CD4-positive, alpha-beta T cell treated with Interleukin-1 beta for 1 hour (primary cell): Measurements from ENCODE around the gene USP2.
A peak's percentile ranks its signal among the peaks of the same experiment; 100 is the strongest.

Source experiments
- DNase-seq, 2 donors: peaks; one replicate each; pipeline ENCODE4 v3.0.0-alpha.2; 2020 to 2022

USP2 gene

DNA sequence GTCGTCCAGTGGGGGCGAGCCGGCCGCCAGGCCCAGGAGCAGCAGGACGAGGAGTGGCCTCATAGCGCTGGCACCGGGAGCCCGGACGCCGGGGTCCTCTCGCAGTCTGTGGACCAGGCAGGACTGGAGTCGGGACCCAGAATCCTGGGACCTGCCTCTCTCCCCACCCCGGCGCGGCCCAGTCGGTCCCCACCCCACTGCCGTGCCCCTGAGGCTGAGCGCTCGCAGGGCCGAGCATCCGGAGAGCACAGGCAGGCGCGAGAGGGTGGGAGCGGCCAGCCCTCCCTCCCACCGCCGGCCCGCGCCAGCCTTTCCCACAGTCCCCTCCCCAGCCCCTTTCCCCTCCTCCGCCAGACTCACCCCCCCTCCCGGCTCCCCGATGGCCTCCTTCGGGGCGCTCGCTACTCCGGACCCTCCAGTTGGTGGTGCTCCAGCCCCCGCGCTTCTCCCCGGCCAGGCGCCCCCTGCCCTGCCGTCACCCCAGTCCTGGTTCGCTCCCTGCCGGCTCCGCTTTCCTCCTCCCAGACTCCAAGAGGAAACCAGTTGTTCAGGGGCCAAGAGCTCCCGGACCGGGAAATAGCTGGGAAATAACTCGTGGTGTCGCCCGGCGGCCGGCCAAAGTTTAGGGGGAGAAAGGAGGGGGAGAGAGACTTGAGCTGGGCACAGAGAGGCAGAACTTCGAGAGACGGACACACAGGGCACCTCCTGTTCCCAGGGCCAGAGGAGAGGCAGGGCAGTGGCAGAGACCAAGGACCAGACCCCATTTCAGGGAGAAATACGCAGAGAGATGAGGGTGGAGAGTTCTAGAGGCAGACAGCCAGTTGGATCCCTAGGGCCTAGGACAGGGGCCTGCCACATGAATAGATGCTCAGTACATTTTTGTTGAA lies 40.9 kb downstream of the USP2 start, which contains the start of gene C1QTNF5:
TSS of gene C1QTNF5 (minus strand) at position 549 of the 887 bp plus-strand sequence. CDS start at position 63, 486 bp downstream.
- no peak for DNase-seq

DNA sequence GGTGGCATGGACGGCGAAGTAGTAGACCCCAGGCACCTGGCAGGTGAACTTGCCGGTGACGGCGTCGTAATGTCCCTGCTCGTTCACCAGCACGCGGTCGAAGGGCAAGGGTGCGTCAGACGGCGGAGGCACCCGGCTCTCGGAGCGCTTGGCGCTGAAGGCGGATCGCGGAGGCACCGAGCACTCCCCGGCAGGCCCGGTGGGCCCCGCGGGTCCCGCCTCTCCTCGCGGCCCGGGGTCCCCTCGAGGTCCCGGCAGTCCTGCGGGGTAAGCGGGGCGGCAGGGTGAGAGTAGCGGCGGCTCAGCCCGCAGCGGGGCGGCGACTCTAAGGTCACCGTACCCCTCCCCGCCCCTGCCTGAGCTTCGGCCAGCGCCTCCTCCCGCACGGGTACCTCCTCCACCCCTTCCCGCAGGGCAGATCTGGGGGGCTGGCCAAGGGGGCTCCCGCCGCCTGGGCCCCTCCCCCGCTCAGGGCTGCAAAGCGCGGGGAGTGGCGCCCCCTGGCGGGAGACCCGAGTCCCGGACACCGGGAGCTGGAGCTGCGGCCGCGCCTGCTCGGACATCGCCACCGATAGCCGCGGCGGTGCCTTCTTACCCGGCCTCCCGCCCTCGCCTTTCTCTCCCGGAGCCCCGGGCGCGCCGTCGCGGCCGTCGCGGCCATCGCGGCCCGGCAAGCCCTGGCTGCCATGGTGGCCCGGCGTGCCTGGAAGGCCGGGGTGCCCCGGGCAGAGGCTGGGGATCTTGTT lies 41.7 kb downstream of the USP2 start:
- DNase-seq: peak in 1 of 2 donors; percentile 29

DNA sequence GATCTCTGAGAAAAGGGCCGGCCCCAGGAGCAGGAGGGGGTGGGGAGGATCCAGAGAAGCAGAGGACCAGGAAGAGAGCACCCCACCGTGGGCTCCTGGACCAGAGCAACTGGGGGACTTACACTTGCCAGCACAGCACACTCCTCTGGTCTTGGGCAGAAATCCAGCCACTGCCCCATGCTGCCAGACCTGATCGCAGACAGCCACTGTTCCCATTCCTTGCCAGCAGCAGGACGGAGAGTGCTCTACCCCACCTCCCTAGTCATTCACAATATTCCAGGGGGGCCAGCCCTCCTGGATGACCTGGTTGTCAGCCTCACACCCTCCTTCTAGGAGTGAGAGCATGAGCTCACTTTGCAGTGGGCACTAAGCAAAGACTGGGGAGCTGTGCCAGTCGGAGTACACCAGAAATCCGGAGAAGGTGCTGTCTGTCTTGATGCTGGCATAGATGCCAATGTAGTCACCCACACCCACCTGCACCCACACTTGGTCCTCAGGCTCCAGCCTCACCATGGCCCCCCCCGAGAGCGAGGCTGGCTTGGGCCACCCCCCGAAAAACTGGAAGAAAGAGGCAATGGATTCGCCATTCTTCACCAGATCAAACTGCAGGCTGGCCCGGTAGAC lies 42.4 kb downstream of the USP2 start:
- no peak for DNase-seq

DNA sequence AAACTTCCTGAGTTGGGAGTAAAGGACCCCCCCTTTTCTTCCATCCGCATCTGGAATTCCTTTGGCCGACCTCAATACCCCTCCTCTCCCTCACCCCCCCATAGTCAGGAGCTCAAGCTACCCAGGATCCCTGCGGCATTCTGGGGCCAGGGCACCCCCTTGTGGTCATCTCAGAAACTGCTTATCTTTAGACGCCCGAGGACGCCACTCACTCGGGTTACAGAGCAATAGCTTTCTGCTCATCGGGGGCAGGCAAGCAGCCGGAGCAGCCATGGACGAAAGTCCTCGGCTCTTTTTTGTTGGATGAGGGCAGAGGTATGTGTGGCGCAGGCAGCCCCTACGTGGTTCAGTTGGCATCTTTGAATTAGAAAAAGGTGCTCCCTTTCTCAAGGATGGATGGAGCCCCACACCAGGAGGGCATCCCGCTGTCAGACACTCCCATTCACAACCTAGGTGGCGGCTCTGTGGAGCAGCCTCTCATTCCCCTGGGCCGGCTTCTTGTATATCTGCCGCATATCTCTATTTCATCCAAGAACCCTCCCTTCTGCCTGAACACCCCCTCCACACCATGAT lies 43.1 kb downstream of the USP2 start:
- peak; percentile 60 to 74 for DNase-seq

DNA sequence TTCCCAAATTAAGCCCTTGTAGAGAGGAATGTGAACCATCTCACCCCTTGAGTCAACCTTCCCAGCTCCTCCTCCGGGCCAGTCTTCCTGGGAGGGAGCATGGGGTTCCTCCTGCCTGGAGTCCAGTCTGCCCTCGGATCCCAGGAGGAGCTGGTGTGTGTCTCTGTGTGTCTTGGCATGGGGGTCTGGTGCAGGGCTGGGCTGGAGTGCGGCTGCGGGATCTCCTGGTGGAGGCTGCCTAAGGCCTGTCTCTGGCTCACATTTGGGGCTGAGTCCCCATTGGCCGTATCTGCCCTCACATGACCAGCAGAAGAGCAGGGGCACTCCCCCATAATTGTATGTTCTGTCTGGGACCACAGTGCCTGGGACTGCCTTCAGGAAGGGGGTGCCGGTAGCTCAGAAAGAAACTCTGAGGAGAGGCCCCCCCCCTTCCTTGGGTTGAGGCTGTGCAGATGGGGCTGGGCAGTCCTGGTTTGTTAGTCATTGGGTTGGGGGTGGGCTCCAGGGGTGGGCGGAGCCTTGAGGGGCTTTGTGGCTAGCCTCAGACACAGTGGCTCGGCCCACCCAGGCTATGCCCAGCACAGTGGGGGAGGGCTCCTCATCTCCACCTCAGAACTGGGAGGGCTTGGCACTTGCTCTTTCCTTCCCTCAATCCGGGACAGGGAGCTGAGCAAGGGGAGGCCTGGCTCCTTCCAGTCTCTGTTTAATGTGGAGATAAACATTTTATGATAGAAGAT lies 43.7 kb downstream of the USP2 start:
- no peak for DNase-seq

DNA sequence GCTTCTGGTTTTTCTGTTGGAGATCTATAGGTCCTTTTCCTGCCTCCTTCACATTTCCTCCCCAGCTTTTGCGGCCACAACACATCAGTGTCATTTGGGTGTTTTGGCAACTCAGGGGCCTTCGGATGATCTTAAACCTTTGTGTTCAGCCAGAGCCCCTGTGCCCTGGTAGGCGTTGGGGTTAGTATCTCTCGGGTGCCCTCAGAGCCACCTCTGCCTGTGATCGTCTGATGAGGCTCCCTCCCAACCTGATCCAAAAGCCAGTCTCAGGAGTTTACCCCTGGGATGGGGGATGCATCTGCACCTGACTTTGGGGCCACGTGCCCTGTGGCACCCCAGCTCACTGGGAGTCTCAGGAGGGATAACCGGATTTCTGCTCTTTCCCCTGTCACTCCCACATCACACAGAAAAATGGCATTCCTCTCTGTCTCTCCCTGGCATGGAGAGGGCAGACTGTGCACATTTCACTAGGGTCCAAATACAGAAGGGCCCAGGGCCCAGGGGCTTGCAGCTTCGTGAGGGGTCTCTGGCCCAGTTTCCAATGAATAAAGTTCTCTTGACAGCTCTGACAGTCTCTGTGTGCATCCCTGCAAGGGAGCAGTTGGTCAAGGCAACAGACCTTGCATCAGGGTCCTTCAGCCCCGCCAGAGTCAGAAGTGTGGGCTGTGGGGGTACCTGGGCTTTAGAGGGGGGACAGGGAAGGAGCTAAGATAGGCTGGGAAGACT lies 44.6 kb downstream of the USP2 start:
- no peak for DNase-seq

DNA sequence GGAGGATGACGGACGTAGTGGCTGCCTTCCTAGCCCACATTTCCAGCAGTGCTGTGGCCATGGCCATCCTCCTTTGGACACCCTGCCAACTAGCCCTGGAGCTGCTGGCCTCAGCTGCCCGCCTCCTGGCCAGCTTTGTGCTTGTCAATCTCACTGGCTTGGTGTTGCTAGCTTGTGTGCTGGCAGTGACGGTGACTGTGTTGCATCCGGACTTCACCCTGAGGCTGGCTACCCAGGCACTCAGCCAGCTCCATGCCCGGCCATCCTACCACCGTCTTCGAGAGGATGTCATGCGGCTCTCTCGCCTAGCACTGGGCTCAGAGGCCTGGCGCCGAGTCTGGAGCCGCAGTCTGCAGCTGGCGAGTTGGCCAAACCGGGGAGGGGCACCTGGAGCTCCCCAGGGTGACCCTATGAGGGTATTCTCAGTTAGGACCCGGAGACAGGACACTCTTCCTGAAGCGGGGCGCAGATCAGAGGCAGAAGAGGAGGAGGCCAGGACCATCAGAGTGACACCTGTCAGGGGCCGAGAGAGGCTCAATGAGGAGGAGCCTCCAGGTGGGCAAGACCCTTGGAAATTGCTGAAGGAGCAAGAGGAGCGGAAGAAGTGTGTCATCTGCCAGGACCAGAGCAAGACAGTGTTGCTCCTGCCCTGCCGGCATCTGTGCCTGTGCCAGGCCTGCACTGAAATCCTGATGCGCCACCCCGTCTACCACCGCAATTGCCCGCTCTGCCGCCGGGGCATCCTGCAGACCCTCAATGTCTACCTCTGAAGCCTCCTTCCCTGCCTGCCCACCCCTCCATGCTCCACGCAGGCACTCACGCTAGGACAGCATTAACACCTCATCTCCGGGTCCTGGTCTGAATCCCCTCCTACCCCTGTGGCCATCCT lies 45.6 kb downstream of the USP2 start:
- DNase-seq: no peak

DNA sequence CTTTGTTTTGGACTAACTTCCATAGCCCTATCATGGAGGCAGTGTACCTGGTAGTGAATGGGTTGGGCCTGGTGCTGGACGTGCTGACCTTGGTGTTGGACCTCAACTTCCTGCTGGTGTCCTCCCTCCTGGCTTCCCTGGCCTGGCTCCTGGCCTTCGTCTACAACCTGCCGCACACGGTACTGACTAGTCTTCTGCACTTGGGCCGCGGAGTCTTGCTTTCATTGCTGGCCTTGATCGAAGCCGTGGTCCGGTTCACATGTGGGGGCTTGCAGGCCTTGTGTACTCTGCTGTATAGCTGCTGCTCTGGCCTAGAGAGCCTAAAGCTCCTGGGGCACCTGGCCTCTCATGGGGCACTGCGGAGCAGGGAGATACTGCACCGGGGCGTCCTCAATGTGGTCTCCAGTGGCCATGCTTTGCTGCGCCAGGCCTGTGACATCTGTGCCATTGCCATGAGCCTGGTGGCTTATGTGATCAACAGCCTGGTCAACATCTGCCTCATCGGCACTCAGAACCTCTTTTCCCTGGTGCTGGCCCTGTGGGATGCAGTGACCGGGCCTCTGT lies 46.3 kb downstream of the USP2 start:
- DNase-seq: no peak

DNA sequence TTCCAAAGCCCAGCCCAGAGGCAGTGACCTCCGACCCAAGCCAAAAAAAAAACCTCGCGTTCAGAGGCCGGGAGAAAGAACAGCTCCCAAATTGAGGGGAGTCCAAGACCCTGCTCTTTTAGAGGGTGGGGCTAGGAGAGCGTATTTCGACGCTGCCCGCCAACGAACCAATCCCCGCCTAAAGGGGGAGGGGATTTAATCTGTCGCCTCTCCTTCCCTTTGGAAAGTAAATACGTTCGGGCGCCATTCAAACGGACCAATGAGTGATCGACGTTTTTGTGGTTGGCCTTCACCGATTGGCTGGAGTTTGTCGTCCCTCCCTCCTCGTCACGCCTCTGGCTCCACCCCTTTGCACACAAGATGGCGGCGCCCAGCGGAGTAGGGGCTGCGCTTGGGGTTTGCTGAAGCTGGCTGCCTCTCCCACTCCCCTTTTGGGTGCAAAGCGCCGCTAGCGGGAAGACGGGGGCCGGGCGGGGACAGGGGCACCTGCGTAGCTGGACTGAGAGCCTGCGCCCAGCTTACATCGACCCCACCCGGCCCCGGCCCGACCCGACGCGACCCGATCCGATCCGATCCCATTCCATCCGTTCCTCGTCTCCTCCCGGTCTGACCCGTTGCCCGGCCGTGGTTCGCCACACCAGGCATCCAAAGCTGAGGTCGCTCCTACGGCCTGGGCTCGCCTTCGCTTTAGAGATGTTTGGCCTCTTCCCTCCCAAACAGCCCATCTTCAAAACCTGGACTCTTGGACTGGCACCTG lies 47.1 kb downstream of the USP2 start, which contains the start of gene RNF26:
TSS of gene RNF26 (plus strand) at position 354 of the 757 bp plus-strand sequence. CDS start 596 bp downstream, outside the sequence.
- peak; percentile 95 to 97 for DNase-seq

DNA sequence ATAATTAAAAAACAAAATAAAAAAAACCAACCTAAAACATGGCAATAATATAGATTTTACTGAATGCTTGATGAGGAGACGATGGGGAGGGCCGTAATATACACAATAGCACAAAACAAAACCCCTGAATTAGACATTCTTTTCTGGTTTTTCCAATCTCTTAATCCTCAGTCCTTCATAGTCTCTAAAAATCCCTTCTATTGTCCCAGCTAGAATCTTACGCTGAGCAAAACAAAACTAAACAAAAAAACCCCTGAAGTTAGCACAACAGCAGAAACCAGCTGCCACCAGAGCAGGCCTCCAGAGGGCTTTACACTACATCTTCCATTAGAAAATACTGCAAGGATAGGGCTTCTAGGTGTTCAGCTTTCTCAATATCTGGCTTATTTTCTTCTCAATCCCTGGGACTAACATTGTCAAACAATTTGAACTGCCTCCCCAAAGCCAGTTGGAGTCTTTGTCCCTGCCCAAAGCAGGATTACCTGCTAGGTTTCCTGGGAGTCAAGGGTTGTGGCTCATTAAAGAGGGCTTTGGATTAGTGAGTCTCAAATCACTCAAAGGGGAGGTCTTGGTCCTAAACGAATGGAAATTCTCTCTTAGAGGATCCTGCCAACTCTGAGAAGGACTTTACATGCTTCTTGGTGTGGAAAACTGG lies 49.3 kb downstream of the USP2 start:
- no peak for DNase-seq

DNA sequence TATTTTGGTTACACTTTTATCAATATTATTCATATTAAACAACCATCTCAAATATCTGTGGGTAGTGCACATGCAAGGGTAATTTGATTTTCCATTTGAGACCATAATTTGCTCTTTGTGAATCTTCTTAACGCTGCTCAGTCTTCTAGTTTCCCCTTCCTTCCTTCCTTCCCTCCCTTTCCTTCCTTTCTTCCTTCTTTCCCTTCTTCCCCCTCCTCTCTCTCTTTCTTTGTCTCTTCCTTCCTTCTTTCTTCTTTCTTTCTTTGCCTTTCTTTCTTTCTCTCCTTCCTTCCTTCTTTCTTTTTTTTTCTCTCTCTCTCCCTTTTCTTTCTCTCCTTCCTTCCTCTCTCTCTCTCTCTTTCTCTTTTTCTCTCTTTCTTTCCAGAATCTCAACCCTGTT lies 51.3 kb downstream of the USP2 start:
- DNase-seq: no peak

DNA sequence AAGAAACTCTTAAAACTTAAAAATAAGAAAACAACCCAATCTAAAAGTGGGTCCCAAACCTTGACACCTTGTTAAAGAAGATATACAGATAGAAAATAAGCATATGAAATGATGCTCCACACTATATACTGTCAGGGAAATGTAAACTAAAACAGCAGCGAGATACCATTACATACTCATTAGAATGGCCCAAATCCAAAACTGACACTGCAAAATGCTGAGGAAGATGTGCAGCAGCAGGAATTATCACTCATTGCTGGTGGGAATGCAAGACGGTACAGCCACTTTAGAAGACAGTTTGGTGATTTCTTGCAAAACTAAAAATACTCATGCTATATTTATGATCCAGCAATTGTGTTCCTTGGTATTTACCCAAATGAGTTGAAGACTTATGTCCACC lies 52.2 kb downstream of the USP2 start:
- DNase-seq: no peak

DNA sequence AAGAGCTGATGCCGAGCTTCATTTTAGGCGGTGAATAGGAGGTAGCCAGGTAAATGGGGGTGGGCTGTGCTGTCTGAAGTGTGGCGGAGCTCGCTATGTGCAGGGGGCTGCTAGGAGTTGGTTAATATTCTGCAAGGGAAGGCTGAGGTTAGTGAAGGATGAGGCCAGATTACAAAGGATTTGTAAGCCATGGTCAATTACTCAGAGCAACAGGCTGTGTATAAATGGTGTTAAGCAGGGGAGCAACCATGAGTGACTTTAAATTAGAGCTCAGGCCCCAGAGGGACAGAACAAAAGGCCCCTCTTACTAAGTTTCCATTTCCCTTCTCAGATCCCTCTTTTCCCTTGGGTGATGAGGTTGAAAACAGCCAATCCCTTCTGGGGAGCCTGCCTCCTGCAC lies 57.3 kb downstream of the USP2 start:
- DNase-seq: no peak

DNA sequence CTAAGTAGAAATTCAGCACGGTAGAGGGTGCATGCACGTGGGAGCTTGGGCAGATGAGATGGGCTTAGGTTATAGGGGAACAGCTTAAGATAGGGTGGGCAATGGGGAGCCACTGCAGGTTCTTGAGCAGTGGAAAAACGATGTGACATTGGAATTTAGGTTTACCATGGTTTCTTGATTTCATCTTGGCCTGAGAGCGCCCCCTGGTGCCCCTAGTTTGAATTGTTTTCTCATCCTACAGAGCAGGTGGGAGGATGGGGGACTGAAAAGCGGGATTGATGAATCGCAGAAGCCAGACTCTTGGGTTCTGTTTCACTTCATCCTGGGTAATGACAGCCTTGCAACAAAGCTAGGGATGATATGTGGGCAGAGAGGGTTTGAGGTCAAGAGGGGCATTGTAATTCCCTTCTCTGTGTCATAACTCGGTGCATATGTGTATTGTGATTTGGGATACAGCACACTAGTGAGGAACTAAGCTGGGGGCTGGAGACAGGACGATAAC lies 57.9 kb downstream of the USP2 start:
- DNase-seq: peak; percentile 62 to 78

DNA sequence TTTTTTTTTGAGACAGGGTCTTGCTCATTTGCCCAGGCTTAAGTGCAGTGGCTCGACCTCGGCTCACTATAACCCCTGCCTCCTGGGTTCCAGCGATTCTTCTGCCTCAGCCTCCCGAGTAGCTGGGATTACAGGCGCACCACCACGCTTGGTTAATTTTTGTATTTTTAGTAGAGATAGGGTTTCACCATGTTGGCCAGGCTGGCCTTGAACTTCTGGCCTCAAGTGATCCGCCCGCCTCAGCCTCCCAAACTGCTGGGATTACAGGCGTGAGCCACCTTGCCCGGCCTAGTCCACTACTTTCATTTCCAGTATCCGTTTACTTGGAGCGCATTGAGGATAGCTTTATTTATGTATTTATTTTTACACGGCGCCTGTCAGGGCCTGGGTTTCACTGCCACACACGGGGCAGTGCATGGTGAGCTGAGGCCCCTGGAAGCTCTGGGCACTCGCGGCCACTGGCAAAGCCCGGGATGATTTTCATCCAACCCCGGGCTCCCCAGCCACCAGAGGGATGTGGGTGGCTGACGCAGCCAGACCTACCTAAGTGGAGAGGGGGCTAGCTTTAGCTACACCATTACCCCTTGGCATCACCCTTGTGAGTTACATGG lies 58.5 kb downstream of the USP2 start:
- DNase-seq: no peak

DNA sequence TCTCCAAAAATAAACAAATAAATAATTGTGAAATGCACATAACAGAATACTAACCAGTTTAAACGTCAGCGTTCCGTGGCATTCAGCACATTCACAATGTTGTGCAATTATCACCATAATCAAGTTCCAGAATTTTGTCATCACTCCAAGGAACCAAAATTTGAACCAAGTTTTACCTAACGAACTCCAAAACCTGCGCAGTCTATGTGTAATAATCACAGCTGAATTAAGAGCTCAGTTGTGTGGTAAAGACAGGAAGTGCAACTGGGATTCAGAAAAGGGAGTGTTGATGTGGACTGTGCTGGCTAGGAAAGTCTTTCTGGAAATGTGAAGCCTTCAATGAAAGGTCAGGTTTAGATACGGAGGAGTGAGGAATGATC lies 59.1 kb downstream of the USP2 start:
- DNase-seq: no peak

DNA sequence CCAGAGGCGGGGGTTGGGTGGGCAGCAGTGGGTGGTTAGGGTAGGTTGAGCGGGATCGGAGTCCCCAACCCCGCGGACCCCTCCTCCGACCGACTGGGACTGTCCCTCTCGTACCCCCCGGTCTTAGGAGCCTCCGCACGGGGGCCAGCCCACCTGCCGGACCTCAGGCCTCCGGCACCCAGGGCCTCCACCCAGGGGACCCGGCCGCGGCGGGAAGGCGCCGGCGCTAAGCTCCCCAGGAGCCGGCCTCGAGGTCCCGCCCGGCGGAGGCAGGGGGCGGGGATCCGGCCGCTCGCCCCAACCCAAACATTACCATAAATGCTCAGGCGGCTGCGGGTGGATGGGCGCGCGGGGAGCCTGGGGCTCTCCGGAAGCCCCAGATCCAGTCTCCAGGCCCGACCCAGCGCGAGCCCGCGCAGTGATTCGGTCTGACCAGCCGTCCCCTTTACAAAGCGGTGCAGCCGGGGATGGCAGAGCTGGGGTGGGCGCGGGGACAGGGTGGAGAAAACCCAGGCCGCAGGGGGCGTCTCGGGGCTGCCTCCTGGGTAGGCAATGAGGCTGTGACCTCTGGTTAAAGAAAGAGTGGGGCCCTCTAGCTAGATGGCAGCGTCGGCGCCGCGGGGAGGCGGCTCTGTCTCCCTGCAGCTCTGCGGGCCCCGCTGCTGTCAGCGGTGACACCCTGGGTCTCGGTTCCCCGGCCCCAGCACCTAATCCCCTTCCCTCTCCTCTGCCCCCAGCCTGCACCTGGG lies 60.5 kb downstream of the USP2 start:
- DNase-seq: peak; percentile 36 to 51
